ENCODE results near the gene HES5. TPM values are rescaled to one million over a fixed set of nuclear protein-coding genes. Genes with fewer than 3 reads are reported as not detected.

HES5 gene
- total and polyA plus RNA-seq, 2 of the 13 experiments (the other 11 are each of a cell fraction or from before 2014, with no cell fraction given), result not detected

DNA sequence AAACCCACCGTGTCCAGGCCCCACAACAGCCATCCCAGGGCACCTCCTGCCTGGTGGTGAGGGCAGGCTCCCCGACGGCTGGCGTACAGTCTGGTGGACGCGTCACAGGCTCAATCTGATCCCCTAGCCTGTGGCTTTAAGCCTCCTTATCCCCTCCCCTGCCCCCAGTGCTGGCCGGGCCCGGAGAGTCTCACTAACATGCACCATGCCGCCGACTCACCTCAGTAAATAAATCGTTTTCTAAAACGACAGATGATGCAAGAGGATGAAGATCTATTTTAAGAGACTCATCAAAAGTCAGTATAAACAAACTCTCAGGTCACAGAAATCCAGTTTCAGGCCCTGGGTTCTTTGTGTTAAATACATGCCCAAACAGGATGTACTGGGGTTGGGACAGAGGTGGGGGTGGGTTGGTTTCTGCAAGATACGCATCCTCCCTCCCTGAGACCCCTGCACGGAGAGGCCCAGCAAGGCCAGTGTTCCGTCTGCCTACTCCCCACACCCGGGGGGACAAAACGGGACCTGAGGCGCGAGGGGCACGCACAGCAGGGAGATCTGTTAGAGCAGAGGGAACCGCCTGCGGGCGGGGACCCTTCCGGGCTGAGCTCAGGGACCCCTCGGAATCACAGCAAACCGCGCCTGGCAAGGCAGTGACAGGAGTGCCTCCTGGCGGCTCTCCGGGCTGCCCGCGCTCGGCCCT lies 6.7 kb downstream of the HES5 start:
- in situ Hi-C loops (cut with HindIII; ENCODE audit: extremely low pct_ligation_motif_present, low pct_unique_long_range_greater_than_20kb) (loop anchor here (25.0 kb wide), 1 partner anchor 336 kb away; the partner anchor contains the start of gene FAAP20), intact Hi-C loops (cut with micrococcal nuclease; ENCODE audit: unreplicated experiment) (no loop called here)
- no peaks in the 10 kb centered on the region for H3K9me3 ChIP-seq (ENCODE audit: low read length)
- peaks cover 15 to 36% of the 10 kb centered on the region in 2 experiments; a peak in 4 of 5 replicates for H3K36me3 ChIP-seq (replicated peaks in 1 of 2; ENCODE audit: control insufficient read depth in 1 of 2, insufficient read depth in 2 of 2, low read length in 2 of 2)
- no peak overlapping the region for H2AFZ ChIP-seq (ENCODE audit: low read length)
- ATAC-seq, result no peak
- H3K27ac ChIP-seq (ENCODE audit: extremely low read length, insufficient read depth, low read length), result no peak overlapping the region
- H3K4me3 ChIP-seq (replicated peaks in 1 of 3; ENCODE audit: insufficient read depth in 1 of 3, low read depth in 2 of 3, low read length in 3 of 3), result no peak overlapping the region
- peaks cover 53% of the 10 kb centered on the region for H3K4me1 ChIP-seq (ENCODE audit: insufficient read depth, low read length)
- ChIA-PET POLR2A (no interaction called here), CTCF (ENCODE audit: low intra/inter-chr PET ratio, low total read pairs) (no interaction called here)
- H3K79me2 ChIP-seq (ENCODE audit: insufficient read depth, low read length), result peaks cover 35% of the 10 kb centered on the region
- WGBS (ENCODE audit: low lambda C conversion rate), result 73% methylated on average over 16 of the region's 32 CpGs
- H4K20me1 ChIP-seq (ENCODE audit: insufficient read depth, low read length), result peaks cover 34% of the 10 kb centered on the region
- no peak overlapping the region for H3K9ac ChIP-seq (ENCODE audit: insufficient read depth, low read depth, low read length)
- no peak for DNase-seq (ENCODE audit: low spot score)
- peaks cover 6 to 16% of the 10 kb centered on the region in 2 experiments for H3K27me3 ChIP-seq (ENCODE audit: control insufficient read depth in 1 of 2, insufficient read depth in 2 of 2, low read length in 2 of 2)
- H3K4me2 ChIP-seq (ENCODE audit: low read depth, low read length), result peak overlapping the region; percentile 92; the same call in 1 of the 2 replicates
- FAIRE-seq, result no peak
- BruUV-seq (replicated peaks), result no TSS peak
- no peak for TF ChIP-seq CEBPG (CRISPR knock-in tag; IDR thresholded peaks at IDR 0.05)
- no peak for TF ChIP-seq CBFB (CRISPR knock-in tag; IDR thresholded peaks at IDR 0.05)
- no peak for TF ChIP-seq KDM5A (IDR thresholded peaks at IDR 0.05; ENCODE audit: borderline replicate concordance, low read length)
- TF ChIP-seq CHD2 (IDR thresholded peaks at IDR 0.05; ENCODE audit: low read depth, low read length), result no peak
- no peak for TF ChIP-seq PTBP1 (IDR thresholded peaks at IDR 0.05; ENCODE audit: low read depth, low read length, poor library complexity, severe bottlenecking)
- no peak for TF ChIP-seq ZNF263 (CRISPR knock-in tag; IDR thresholded peaks at IDR 0.05)
- TF ChIP-seq RFX3 (CRISPR knock-in tag; IDR thresholded peaks at IDR 0.05), result no peak
- 0 out of 2 replicates have a peak, but pooled peaks have one; percentile 19 for TF ChIP-seq FOSL2 (CRISPR knock-in tag; IDR thresholded peaks at IDR 0.05)
- TF ChIP-seq NR2F6 (IDR thresholded peaks at IDR 0.05), result no peak
- no peak for TF ChIP-seq NR2F6 (CRISPR knock-in tag; IDR thresholded peaks at IDR 0.05)
- no peak for TF ChIP-seq CBX2 (IDR thresholded peaks at IDR 0.05; ENCODE audit: low read depth, low read length)
- TF ChIP-seq CBX2 (CRISPR knock-in tag; IDR thresholded peaks at IDR 0.05; ENCODE audit: low read depth), result no peak
- TF ChIP-seq ZBTB25 (CRISPR knock-in tag; IDR thresholded peaks at IDR 0.05), result no peak
- TF ChIP-seq SMARCE1 (IDR thresholded peaks at IDR 0.05; ENCODE audit: borderline replicate concordance), result no peak
- TF ChIP-seq GABPB1 (CRISPR knock-in tag; IDR thresholded peaks at IDR 0.05), result no peak
- TF ChIP-seq ATF4 (CRISPR knock-in tag; IDR thresholded peaks at IDR 0.05), result peak in 1 of 2 experiments; percentile 36; a peak in 1 of 4 replicates
- TF ChIP-seq SRY (CRISPR knock-in tag; IDR thresholded peaks at IDR 0.05), result no peak
- TF ChIP-seq, protein P1, sequence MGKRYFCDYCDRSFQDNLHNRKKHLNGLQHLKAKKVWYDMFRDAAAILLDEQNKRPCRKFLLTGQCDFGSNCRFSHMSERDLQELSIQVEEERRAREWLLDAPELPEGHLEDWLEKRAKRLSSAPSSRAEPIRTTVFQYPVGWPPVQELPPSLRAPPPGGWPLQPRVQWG (CRISPR knock-in tag; IDR thresholded peaks at IDR 0.05; ENCODE audit: borderline replicate concordance, low read depth), result no peak
- TF ChIP-seq ZNF672 (CRISPR knock-in tag; IDR thresholded peaks at IDR 0.05), result no peak
- TF ChIP-seq ZNF121 (CRISPR knock-in tag; IDR thresholded peaks at IDR 0.05), result peak; percentile 83
- TF ChIP-seq SRSF9 (IDR thresholded peaks at IDR 0.05; ENCODE audit: borderline replicate concordance, insufficient read depth, low read depth, low read length, poor library complexity, severe bottlenecking), result no peak
- TF ChIP-seq FOXP4 (CRISPR knock-in tag; IDR thresholded peaks at IDR 0.05), result no peak

Measured in HepG2 (cell line).